Measurements from ENCODE around the gene ARHGAP26.
A peak's percentile ranks its signal among the peaks of the same experiment; 100 is the strongest.

The ARHGAP26 gene

DNA sequence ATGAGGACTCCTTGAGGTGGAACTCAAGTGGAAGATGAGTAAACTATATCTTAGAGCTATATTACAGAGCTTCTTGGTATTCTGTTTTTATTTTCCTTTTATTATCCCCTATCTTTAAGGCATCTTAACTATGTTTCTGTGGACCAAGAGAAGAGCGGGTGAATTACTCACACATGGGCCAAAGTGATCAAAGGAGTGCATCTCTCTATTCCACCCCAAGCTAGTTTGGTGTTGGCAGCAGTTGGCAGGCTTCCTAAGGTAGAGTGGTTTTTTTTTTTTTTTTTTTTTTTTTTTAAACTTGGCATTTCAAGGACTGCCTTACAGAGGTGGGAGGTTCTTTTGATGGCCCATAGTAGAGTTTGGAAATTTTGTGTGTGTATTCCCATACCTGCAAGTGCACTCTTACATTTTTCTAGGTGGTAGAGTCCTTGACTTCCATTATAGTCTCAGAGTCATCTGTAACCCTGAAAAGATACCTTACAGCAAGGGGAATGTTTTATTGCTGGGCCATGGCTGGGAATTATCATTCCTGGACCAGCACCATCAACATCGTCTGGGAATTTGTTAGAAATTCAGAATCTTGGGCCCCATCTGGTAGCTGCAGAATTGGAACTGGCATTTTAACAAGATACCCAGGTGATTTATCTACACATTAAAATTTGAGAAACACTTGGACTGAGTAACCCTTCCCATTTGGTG lies 51.0 kb downstream of the ARHGAP26 start:
- H3K4me3 ChIP-seq (ENCODE audit: low read depth in 1 of 2, low read length in 1 of 2), result no peak overlapping the region
- TF ChIP-seq, protein P1, sequence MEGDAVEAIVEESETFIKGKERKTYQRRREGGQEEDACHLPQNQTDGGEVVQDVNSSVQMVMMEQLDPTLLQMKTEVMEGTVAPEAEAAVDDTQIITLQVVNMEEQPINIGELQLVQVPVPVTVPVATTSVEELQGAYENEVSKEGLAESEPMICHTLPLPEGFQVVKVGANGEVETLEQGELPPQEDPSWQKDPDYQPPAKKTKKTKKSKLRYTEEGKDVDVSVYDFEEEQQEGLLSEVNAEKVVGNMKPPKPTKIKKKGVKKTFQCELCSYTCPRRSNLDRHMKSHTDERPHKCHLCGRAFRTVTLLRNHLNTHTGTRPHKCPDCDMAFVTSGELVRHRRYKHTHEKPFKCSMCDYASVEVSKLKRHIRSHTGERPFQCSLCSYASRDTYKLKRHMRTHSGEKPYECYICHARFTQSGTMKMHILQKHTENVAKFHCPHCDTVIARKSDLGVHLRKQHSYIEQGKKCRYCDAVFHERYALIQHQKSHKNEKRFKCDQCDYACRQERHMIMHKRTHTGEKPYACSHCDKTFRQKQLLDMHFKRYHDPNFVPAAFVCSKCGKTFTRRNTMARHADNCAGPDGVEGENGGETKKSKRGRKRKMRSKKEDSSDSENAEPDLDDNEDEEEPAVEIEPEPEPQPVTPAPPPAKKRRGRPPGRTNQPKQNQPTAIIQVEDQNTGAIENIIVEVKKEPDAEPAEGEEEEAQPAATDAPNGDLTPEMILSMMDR (IDR thresholded peaks at IDR 0.05), result no peak
- H3K27me3 ChIP-seq, result no peaks in the 10 kb centered on the region
- peaks cover 20 to 56% of the 10 kb centered on the region in 2 experiments for H3K4me1 ChIP-seq (ENCODE audit: control insufficient read depth in 1 of 2, insufficient read depth in 1 of 2, low read depth in 1 of 2, low read length in 1 of 2)
- peaks cover 4% of the 10 kb centered on the region for H3K36me3 ChIP-seq
- H3K9me3 ChIP-seq, result no peaks in the 10 kb centered on the region
- no peak overlapping the region for H3K27ac ChIP-seq

DNA sequence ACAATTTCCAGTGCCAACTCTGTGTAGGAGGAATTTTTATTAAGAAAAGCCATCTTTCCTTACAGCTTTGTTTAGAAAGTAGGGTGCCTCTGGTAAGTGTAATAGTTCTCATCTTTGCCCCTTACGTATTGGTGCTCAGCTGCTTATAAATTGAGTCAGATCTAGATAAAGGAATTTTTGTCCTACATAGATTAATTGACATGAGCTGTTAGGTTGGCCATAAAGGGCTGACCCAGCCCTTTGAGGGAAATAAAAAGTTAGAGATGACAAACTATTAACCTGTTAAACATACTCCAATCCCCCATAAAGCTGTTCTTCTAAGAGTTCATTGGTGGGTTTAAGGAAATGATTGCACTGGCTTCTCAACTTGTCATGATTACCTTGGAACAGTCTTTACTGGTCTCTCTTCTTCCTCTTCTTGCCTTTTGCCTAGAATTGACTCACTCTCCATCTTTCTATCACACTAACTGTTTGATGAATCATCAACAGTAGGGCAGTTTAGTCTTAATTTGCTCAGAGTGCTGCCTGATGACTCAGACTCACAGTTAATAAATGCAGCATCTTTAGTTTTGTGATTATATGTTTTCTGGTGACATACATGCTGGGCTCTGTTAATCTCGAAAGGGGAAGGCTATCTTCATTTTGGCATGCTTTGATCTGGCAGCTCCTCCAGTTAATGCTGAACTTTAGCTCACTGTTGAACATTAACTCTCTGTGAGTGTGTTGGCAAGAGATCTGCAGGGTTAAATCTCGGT lies 51.7 kb downstream of the ARHGAP26 start:
- TF ChIP-seq, protein P1 (IDR thresholded peaks at IDR 0.05), result no peak
- Histone ChIP-seq H3K27ac (peak overlapping the region; percentile 56), H3K4me1 (ENCODE audit: control insufficient read depth in 1 of 2, insufficient read depth in 1 of 2, low read depth in 1 of 2, low read length in 1 of 2) (peaks cover 20 to 56% of the 10 kb centered on the region in 2 experiments)

DNA sequence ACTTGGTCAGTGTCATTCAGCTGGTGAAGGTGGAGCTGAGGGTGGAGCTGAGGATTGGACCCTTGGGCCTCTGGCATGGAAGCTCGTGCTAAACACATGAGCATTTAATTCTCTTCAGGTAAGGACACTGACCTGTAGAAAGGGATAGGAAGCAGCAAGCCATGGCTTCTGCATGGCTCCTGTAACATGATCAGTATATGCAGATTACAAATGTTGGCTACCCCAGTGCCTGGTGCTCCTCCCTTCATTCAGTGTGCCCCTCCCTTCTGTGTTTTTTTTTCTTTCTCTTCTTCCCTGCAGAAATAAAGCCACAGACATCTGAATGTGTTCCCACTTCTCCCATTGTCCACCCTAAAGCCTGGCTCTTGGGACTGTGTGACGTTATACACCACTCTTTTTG lies 52.9 kb downstream of the ARHGAP26 start:
- Histone ChIP-seq H3K9me3 (no peaks in the 10 kb centered on the region), H3K4me1 (ENCODE audit: control insufficient read depth in 1 of 2, insufficient read depth in 1 of 2, low read depth in 1 of 2, low read length in 1 of 2) (peaks cover 18 to 56% of the 10 kb centered on the region in 2 experiments), H3K27ac (no peak overlapping the region), H3K27me3 (no peaks in the 10 kb centered on the region), H3K36me3 (peaks cover 3% of the 10 kb centered on the region), H3K4me3 (ENCODE audit: low read depth in 1 of 2, low read length in 1 of 2) (no peak overlapping the region)
- TF ChIP-seq, protein P1 (IDR thresholded peaks at IDR 0.05), result no peak

More for the DNA sequence above, 51.7 kb downstream of the ARHGAP26 start:
- no peak overlapping the region for H3K4me3 ChIP-seq (ENCODE audit: low read depth in 1 of 2, low read length in 1 of 2)
- no peaks in the 10 kb centered on the region for H3K9me3 ChIP-seq
- H3K36me3 ChIP-seq, result peaks cover 3% of the 10 kb centered on the region
- no peaks in the 10 kb centered on the region for H3K27me3 ChIP-seq

DNA sequence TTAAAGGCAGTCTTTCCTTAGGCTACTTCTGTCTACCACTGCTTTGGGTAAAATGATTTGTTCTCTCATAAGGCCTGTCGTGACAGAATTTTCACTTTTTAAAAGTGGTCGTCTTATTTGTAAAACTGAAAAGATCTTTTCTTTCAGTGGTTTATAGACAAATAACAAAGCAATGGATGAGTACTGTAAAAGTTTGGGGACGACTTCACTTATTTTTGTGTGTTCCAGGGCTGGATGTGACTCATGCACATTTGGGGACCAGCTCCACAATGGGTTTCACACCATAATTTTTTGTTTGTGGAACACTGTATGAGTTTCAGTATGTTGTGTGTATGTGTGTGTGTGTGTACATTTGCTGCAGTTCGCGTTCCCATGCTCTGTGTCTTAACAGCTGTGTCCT lies 53.6 kb downstream of the ARHGAP26 start:
- H3K4me1 ChIP-seq (ENCODE audit: control insufficient read depth in 1 of 2, insufficient read depth in 1 of 2, low read depth in 1 of 2, low read length in 1 of 2), result peaks cover 20 to 56% of the 10 kb centered on the region in 2 experiments
- H3K27me3 ChIP-seq, result no peaks in the 10 kb centered on the region
- no peak overlapping the region for H3K4me3 ChIP-seq (ENCODE audit: low read depth in 1 of 2, low read length in 1 of 2)
- TF ChIP-seq, protein P1 (IDR thresholded peaks at IDR 0.05), result no peak
- no peak overlapping the region for H3K27ac ChIP-seq
- H3K36me3 ChIP-seq, result peaks cover 3% of the 10 kb centered on the region
- no peaks in the 10 kb centered on the region for H3K9me3 ChIP-seq

DNA sequence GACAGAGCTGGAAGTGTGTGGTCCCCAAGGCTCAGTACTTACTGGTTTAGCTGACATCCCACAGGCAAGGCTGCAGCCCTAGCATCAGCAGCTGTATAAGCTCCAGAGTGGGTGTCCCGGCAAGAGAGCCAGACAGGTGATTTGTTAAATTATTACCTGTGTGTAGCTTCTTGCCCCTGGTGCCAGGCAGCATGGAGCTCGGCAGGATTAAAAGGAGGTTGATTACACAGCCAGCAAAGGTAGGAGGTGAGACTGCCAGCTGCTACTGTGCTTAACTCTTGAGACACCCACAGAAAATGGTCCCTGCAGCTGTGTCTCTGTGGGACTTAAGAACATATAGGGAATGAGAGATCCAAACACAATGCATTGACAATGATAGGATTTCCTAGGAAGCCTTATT lies 54.2 kb downstream of the ARHGAP26 start:
- H3K27ac ChIP-seq, result peak overlapping the region; percentile 45
- H3K9me3 ChIP-seq, result no peaks in the 10 kb centered on the region
- no peaks in the 10 kb centered on the region for H3K36me3 ChIP-seq
- H3K4me3 ChIP-seq (ENCODE audit: low read depth in 1 of 2, low read length in 1 of 2), result no peak overlapping the region
- peaks cover 25 to 56% of the 10 kb centered on the region in 2 experiments for H3K4me1 ChIP-seq (ENCODE audit: control insufficient read depth in 1 of 2, insufficient read depth in 1 of 2, low read depth in 1 of 2, low read length in 1 of 2)
- no peaks in the 10 kb centered on the region for H3K27me3 ChIP-seq
- TF ChIP-seq, protein P1 (IDR thresholded peaks at IDR 0.05), result no peak

Data from neutrophil (primary cell).